ENCODE results near the gene IL22RA1. TPM values are rescaled to one million over a fixed set of nuclear protein-coding genes. Genes with fewer than 3 reads are reported as not detected.
A peak's percentile ranks its signal among the peaks of the same experiment; 100 is the strongest.

The IL22RA1 gene
- total RNA-seq, 1 experiment from 2014 or later: 1.2 TPM

GRCh38 chr1:24162201-24162600 is 19.3 kb upstream of the IL22RA1 start:
- POLR2A ChIA-PET (ENCODE audit: unreplicated experiment): no interaction called here

DNA sequence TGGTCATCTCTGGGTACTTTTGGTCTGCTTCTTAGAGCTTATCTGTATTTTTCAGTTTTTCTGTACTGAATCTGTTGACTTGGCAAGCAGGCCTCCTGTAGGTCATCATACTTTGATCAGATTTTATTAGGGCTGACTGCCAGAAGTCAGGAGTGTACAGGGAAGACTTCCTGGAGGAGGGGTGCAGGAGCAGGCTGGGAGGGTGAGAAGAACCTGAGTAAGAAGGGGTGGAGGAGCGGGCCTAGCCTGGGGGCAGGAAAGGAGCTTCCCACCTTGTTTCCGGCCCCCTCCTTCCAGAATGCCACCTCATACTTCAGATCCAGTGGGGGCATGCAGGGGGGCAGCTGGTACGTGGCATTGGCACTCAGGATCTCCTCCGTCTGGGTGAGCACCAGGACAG is 18.3 kb upstream of the IL22RA1 start:
- DNase-seq: no peak
- no TSS peak for BruUV-seq (replicated peaks)
- peak; percentile 43; the same call in 1 of the 2 replicates for ATAC-seq
- intact Hi-C loops (cut with micrococcal nuclease): no loop called here
- no peaks in the 10 kb centered on the region for H3K79me2 ChIP-seq (ENCODE audit: low read length)
- no peaks in the 10 kb centered on the region for H4K20me1 ChIP-seq (ENCODE audit: low read length)
- no peaks in the 10 kb centered on the region for H3K9me2 ChIP-seq (replicated peaks; ENCODE audit: low read length)
- H2AFZ ChIP-seq (ENCODE audit: low read length): no peak overlapping the region
- TF ChIP-seq EZH2phosphoT487 (IDR thresholded peaks at IDR 0.05; ENCODE audit: borderline replicate concordance, low read length) (no peak), EZH2 (IDR thresholded peaks at IDR 0.05; ENCODE audit: low read length, unreplicated experiment) (no peak), CTCF (conservative IDR thresholded peaks at IDR 0.05; ENCODE audit: low read depth, low read length) (no peak)
- H3K9ac ChIP-seq (ENCODE audit: low read length): no peak overlapping the region
- no peaks in the 10 kb centered on the region for H3F3A ChIP-seq (ENCODE audit: low read length, unreplicated experiment)
- ChIA-PET CTCF (no interaction called here), POLR2A (ENCODE audit: unreplicated experiment) (interaction anchor here (0.6 kb wide), 1 partner anchor 298 kb away, joined by 4 read pairs; no protein-coding TSS in a partner anchor)
- H3K27me3 ChIP-seq (ENCODE audit: low read length): no peaks in the 10 kb centered on the region
- peaks cover 5% of the 10 kb centered on the region; the same call in 1 of the 2 replicates for H3K36me3 ChIP-seq (ENCODE audit: low read depth, low read length)
- H3K4me3 ChIP-seq (ENCODE audit: low read length): no peak overlapping the region
- H3K4me2 ChIP-seq (ENCODE audit: low read length): no peak overlapping the region
- H3K9me3 ChIP-seq (ENCODE audit: low read length): no peaks in the 10 kb centered on the region
- no peaks in the 10 kb centered on the region for H3K4me1 ChIP-seq (ENCODE audit: insufficient read depth, low read length)
- H3K27ac ChIP-seq (ENCODE audit: low read length): no peak overlapping the region

More at GRCh38 chr1:24162201-24162600, 19.3 kb upstream of the IL22RA1 start:
- intact Hi-C loops (cut with micrococcal nuclease): no loop called here
- Histone ChIP-seq H3K9me3 (ENCODE audit: low read length) (no peaks in the 10 kb centered on the region), H3K27ac (ENCODE audit: low read length) (no peak overlapping the region), H3K9ac (ENCODE audit: low read length) (no peak overlapping the region), H3K27me3 (ENCODE audit: low read length) (no peaks in the 10 kb centered on the region), H4K20me1 (ENCODE audit: low read length) (no peaks in the 10 kb centered on the region), H3K9me2 (replicated peaks; ENCODE audit: low read length) (no peaks in the 10 kb centered on the region), H3K36me3 (ENCODE audit: low read depth, low read length) (peaks cover 5% of the 10 kb centered on the region; the same call in 1 of the 2 replicates), H3F3A (ENCODE audit: low read length, unreplicated experiment) (no peaks in the 10 kb centered on the region), H3K4me1 (ENCODE audit: insufficient read depth, low read length) (no peaks in the 10 kb centered on the region), H2AFZ (ENCODE audit: low read length) (no peak overlapping the region), H3K4me2 (ENCODE audit: low read length) (no peak overlapping the region), H3K79me2 (ENCODE audit: low read length) (no peaks in the 10 kb centered on the region), H3K4me3 (ENCODE audit: low read length) (no peak overlapping the region)
- no peak for TF ChIP-seq EZH2phosphoT487 (IDR thresholded peaks at IDR 0.05; ENCODE audit: borderline replicate concordance, low read length)
- TF ChIP-seq EZH2 (IDR thresholded peaks at IDR 0.05; ENCODE audit: low read length, unreplicated experiment): no peak
- TF ChIP-seq CTCF (conservative IDR thresholded peaks at IDR 0.05; ENCODE audit: low read depth, low read length): no peak
- CTCF ChIA-PET: no interaction called here
- ATAC-seq (no peak), DNase-seq (no peak)
- no TSS peak for BruUV-seq (replicated peaks)

GRCh38 chr1:24159366-24159765 is 16.4 kb upstream of the IL22RA1 start:
- Histone ChIP-seq H2AFZ (ENCODE audit: low read length) (no peak overlapping the region), H4K20me1 (ENCODE audit: low read length) (no peaks in the 10 kb centered on the region), H3K79me2 (ENCODE audit: low read length) (no peaks in the 10 kb centered on the region), H3K4me3 (ENCODE audit: low read length) (no peak overlapping the region), H3K4me2 (ENCODE audit: low read length) (no peak overlapping the region), H3K27ac (ENCODE audit: low read length) (no peak overlapping the region), H3K36me3 (ENCODE audit: low read depth, low read length) (no peaks in the 10 kb centered on the region), H3K4me1 (ENCODE audit: insufficient read depth, low read length) (no peaks in the 10 kb centered on the region), H3K9me2 (replicated peaks; ENCODE audit: low read length) (no peaks in the 10 kb centered on the region), H3K27me3 (ENCODE audit: low read length) (no peaks in the 10 kb centered on the region), H3K9ac (ENCODE audit: low read length) (no peak overlapping the region), H3K9me3 (ENCODE audit: low read length) (no peaks in the 10 kb centered on the region), H3F3A (ENCODE audit: low read length, unreplicated experiment) (no peaks in the 10 kb centered on the region)
- no peak for DNase-seq
- no peak for TF ChIP-seq EZH2 (IDR thresholded peaks at IDR 0.05; ENCODE audit: low read length, unreplicated experiment)
- no peak for TF ChIP-seq CTCF (conservative IDR thresholded peaks at IDR 0.05; ENCODE audit: low read depth, low read length)
- no peak for TF ChIP-seq EZH2phosphoT487 (IDR thresholded peaks at IDR 0.05; ENCODE audit: borderline replicate concordance, low read length)
- intact Hi-C loops (cut with micrococcal nuclease): no loop called here
- CTCF ChIA-PET: no interaction called here
- POLR2A ChIA-PET (ENCODE audit: unreplicated experiment): no interaction called here
- ATAC-seq: no peak
- BruUV-seq (replicated peaks): no TSS peak

All from PC-3 (cell line).